K562 (cell line): ENCODE results near the gene AKAP13. TPM values are rescaled to one million over a fixed set of nuclear protein-coding genes. Genes with fewer than 3 reads are reported as not detected.

Experiments
- CREBBP ChIP-seq: IDR thresholded peaks from one replicate; pipeline ENCODE4 v1.6.1; 2012; ENCODE audit warnings: low read depth, mild to moderate bottlenecking, control low read depth, inconsistent platforms, low read length
- LCOR ChIP-seq: sonication (generic); formaldehyde crosslinking; IDR thresholded peaks from 2 replicates; pipeline ENCODE4 v1.8.0; 2022; ENCODE audit warnings: mild to moderate bottlenecking, missing genetic modification reagents
- NR2C1 ChIP-seq, 2 experiments: fragments of 450-650 bp; IDR thresholded peaks; 2 replicates each; pipeline ENCODE4 v1.6.1; 2017; ENCODE audit warnings: mild to moderate bottlenecking in 2 of 2, antibody characterized with exemption in 1 of 2, inconsistent platforms in 1 of 2, missing compliant biosample characterization in 1 of 2, missing genetic modification characterization in 1 of 2
- PML ChIP-seq: IDR thresholded peaks from 2 replicates; pipeline ENCODE4 v1.6.1; 2012; ENCODE audit warnings: low read length, inconsistent platforms
- PTTG1 ChIP-seq: fragments of 450-650 bp; IDR thresholded peaks from 2 replicates; pipeline ENCODE4 v1.6.1; 2016; ENCODE audit warnings: low read depth, mild to moderate bottlenecking, missing genetic modification characterization, missing compliant biosample characterization
- REST ChIP-seq, 2 experiments: fragments of 450-650 bp; formaldehyde crosslinking in 1 of 2; IDR thresholded peaks; 2 replicates each; pipeline versions ENCODE4 v1.4.0 to v1.6.1; 2014 to 2020; ENCODE audit warnings: mild to moderate bottlenecking in 2 of 2, borderline replicate concordance in 1 of 2, low read depth in 1 of 2
- SP1 ChIP-seq: sonication (generic); formaldehyde crosslinking; IDR thresholded peaks from 2 replicates; pipeline ENCODE4 v1.8.1; 2022; ENCODE audit warnings: mild to moderate bottlenecking, missing genetic modification reagents
- ZNF407 ChIP-seq: fragments of 450-650 bp; IDR thresholded peaks from 2 replicates; pipeline ENCODE4 v1.6.1; 2016; ENCODE audit warnings: low read depth
- polyA plus RNA-seq, 8 experiments: library from polyadenylated mRNA; depleted of rRNA in 4 of 8; stranded (reverse) in 5 of 8; unstranded in 3 of 8; fragments of >200 nt; fragmentation: Nextera tagmentation in 2 of 8; fragmentation: Illumina TruSeq in 1 of 8; extraction: Ambion mirVana in 2 of 8; extraction: Trizol in 1 of 8; gene quantifications; 2 replicates each; pipeline versions ENCODE4 v1.2.1 to v1.2.3, GENCODE V29; 2011 to 2014; ENCODE audit warnings: inconsistent platforms in 1 of 8, missing spikeins in 1 of 8
- total RNA-seq, 7 experiments: library from RNA; depleted of rRNA in 6 of 7; stranded (reverse); fragments of >200 nt in 6 of 7; fragmentation: Illumina TruSeq in 2 of 7; extraction: Trizol in 2 of 7; gene quantifications; 2 replicates each; pipeline versions ENCODE4 v1.2.1 to v1.2.3, GENCODE V29; 2011 to 2021; ENCODE audit warnings: low replicate concordance in 1 of 7

The AKAP13 gene
- total and polyA plus RNA-seq, 9 of the 15 experiments (the other 6 are each of a cell fraction or from before 2014, with no cell fraction given): 0.03 to 1.7 (median 0.42) TPM

GRCh38 chr15:85623315-85624049 is 243.1 kb downstream of the AKAP13 start (continued):
- TF ChIP-seq REST (IDR thresholded peaks at IDR 0.05; ENCODE audit: borderline replicate concordance) (no peak), REST (CRISPR knock-in tag; IDR thresholded peaks at IDR 0.05; ENCODE audit: low read depth) (no peak), LCOR (CRISPR knock-in tag) (no peak), PML (no peak), PTTG1 (tag) (no peak), ZNF407 (no peak), SP1 (CRISPR knock-in tag) (no peak), CREBBP (no peak), NR2C1 (IDR thresholded peaks at IDR 0.05) (no peak), NR2C1 (tag; IDR thresholded peaks at IDR 0.05) (no peak)
